Colonic mucosa (tissue), 4 donors: ENCODE measurements around the gene LHFPL2. TPM values are rescaled to one million over a fixed set of nuclear protein-coding genes. Genes with fewer than 3 reads are reported as not detected.

Source experiments
- DNase-seq: peaks from one replicate; pipeline ENCODE4 v3.0.0-alpha.2; 2020
- H3K27ac ChIP-seq: fragments of 200-600 bp; one replicate; pipeline ENCODE4 v1.8.0; 2021
- H3K27me3 ChIP-seq: fragments of 200-600 bp; one replicate; pipeline ENCODE4 v1.8.0; 2021
- H3K36me3 ChIP-seq: fragments of 200-600 bp; one replicate; pipeline ENCODE4 v1.8.0; 2021
- H3K4me1 ChIP-seq: fragments of 200-600 bp; one replicate; pipeline ENCODE4 v1.8.0; 2021; ENCODE audit warnings: mild to moderate bottlenecking
- H3K4me3 ChIP-seq: fragments of 200-600 bp; one replicate; pipeline ENCODE4 v1.8.0; 2021
- H3K9ac ChIP-seq, 2 donors: one replicate each; pipeline ENCODE4 v1.7.0; 2013; ENCODE audit warnings: control low read depth in 2 of 2, low read depth in 2 of 2, low read length in 2 of 2
- H3K9me3 ChIP-seq: fragments of 200-600 bp; one replicate; pipeline ENCODE4 v1.8.0; 2021
- intact Hi-C: fragments of 100-400 bp; cut with DNase I; formaldehyde crosslinking; loops from one replicate; pipeline ENCODE4 v1.14.1; 2022
- total RNA-seq, 2 donors: library from RNA; stranded (reverse); fragmentation: NEBNext Ultra II Directional in 1 of 2; extraction: Animal tissue kit (Norgen Biotek cat#: 25700) in 1 of 2; gene quantifications; one replicate each; pipeline ENCODE4 v1.2.1, GENCODE V29; 2021
- TF ChIP-seq, protein P1 (sequence below): fragments of 200-600 bp; IDR thresholded peaks from one replicate; pipeline ENCODE4 v1.8.0; 2022; ENCODE audit warnings: antibody characterized with exemption, mild to moderate bottlenecking
- donor health status: healthy.
- donor health status: DM: no; HTN: no; CAD: no.
- donor health status: DM: no; HTN: no; CAD: no.

The LHFPL2 gene
- total RNA-seq, 2 donors from 2014 or later = 35.5 to 39.2 TPM

DNA sequence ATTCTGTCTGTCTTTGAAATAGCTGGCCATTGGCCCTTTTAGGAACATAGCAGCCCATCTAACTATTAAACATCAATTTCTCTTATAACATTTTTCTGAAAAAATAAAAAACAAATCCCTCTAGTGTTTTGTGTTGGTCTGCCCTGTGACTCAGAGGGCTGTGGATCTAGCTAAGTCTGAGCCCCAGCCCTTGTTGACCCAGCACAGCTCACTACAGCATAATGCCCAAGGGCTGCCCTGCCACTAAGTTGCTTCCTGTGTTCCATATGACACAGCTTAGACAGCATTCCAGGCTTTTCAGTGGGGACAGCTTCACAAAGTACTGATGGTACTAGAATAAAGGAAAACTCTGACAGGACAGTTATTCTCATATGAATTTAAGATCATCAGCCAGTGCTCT, 152.2 kb downstream of the LHFPL2 start:
- H3K27me3 ChIP-seq = no peaks in the 10 kb centered on the region
- no peaks in the 10 kb centered on the region for H3K36me3 ChIP-seq
- no peak overlapping the region for H3K9ac ChIP-seq
- H3K4me1 ChIP-seq = no peaks in the 10 kb centered on the region
- H3K4me3 ChIP-seq = no peak overlapping the region
- peak; percentile 5 for DNase-seq
- TF ChIP-seq, protein P1, sequence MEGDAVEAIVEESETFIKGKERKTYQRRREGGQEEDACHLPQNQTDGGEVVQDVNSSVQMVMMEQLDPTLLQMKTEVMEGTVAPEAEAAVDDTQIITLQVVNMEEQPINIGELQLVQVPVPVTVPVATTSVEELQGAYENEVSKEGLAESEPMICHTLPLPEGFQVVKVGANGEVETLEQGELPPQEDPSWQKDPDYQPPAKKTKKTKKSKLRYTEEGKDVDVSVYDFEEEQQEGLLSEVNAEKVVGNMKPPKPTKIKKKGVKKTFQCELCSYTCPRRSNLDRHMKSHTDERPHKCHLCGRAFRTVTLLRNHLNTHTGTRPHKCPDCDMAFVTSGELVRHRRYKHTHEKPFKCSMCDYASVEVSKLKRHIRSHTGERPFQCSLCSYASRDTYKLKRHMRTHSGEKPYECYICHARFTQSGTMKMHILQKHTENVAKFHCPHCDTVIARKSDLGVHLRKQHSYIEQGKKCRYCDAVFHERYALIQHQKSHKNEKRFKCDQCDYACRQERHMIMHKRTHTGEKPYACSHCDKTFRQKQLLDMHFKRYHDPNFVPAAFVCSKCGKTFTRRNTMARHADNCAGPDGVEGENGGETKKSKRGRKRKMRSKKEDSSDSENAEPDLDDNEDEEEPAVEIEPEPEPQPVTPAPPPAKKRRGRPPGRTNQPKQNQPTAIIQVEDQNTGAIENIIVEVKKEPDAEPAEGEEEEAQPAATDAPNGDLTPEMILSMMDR = no peak
- H3K27ac ChIP-seq = no peak overlapping the region
- H3K9me3 ChIP-seq = no peaks in the 10 kb centered on the region
- intact Hi-C loops = no loop called here

DNA sequence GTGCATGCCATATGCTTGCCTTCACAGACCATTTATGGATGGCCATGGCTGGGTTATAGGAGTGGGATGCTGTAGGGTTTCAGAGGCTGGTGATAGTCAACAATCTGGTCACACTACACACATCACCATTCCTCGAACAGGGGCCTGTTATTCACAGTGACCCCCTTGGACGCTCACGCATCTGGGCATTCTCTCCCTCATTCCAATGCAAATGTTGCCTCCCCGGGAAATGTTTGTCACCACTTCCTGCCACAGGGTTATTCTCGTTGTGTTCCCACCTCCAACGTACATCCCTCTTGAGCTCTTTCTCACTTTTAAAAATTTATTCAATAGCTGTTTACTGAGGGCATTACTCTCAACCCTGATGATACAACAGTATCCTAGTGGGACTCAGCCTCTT, 152.8 kb downstream of the LHFPL2 start:
- H3K4me1 ChIP-seq = no peaks in the 10 kb centered on the region
- H3K4me3 ChIP-seq = no peak overlapping the region
- DNase-seq = peak; percentile 11
- intact Hi-C loops = no loop called here
- H3K9ac ChIP-seq = no peak overlapping the region
- no peak overlapping the region for H3K27ac ChIP-seq
- no peaks in the 10 kb centered on the region for H3K9me3 ChIP-seq
- TF ChIP-seq, protein P1 = no peak
- no peaks in the 10 kb centered on the region for H3K36me3 ChIP-seq
- no peaks in the 10 kb centered on the region for H3K27me3 ChIP-seq

DNA sequence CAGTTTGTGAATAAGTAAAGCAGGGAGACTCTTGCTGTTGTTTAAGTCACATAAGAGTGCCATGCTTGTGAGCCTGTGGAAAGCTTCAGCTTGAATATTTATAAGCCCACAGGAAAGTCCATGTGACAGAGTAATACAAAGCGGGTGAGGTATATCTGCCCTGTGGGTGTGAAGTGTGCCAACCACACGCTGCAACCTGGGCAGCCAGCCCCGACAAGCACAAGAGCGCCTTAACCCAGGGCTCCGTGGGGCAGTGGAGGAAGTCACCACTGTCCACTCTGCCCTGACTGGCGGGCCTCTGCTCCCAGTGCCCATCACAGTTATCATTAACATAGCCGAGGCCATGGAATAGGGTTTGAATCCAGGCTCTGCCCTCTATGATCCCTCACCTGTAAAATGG, 155.9 kb downstream of the LHFPL2 start:
- TF ChIP-seq, protein P1 = no peak
- Histone ChIP-seq H3K4me1 (no peaks in the 10 kb centered on the region), H3K36me3 (no peaks in the 10 kb centered on the region), H3K27ac (no peak overlapping the region), H3K9ac (no peak overlapping the region), H3K9me3 (no peaks in the 10 kb centered on the region), H3K4me3 (no peak overlapping the region), H3K27me3 (no peaks in the 10 kb centered on the region)
- intact Hi-C loops = no loop called here
- peak; percentile 7 for DNase-seq

DNA sequence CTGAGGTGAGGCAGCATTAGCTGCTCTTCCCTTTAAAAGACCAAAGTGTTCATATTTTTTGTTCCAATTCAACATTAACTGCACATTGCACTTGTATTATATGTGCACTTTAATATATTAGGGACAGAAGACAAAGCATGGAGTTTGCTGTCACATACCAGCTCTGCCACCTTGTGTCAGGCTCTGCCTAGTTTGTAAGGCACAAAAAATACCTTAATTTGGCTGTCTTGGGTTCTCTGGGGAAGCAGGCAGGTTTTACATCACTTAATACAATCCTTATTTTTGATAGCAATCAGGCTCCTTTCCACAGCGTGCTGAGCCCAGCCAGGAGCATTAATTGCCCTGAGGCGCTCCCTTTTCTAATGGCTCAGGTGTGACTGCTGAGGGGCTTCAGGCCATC, 156.3 kb downstream of the LHFPL2 start:
- Histone ChIP-seq H3K9ac (no peak overlapping the region), H3K27me3 (no peaks in the 10 kb centered on the region), H3K27ac (no peak overlapping the region), H3K4me1 (no peaks in the 10 kb centered on the region), H3K36me3 (no peaks in the 10 kb centered on the region), H3K4me3 (no peak overlapping the region), H3K9me3 (no peaks in the 10 kb centered on the region)
- TF ChIP-seq, protein P1 = no peak
- intact Hi-C loops = no loop called here
- DNase-seq = no peak

DNA sequence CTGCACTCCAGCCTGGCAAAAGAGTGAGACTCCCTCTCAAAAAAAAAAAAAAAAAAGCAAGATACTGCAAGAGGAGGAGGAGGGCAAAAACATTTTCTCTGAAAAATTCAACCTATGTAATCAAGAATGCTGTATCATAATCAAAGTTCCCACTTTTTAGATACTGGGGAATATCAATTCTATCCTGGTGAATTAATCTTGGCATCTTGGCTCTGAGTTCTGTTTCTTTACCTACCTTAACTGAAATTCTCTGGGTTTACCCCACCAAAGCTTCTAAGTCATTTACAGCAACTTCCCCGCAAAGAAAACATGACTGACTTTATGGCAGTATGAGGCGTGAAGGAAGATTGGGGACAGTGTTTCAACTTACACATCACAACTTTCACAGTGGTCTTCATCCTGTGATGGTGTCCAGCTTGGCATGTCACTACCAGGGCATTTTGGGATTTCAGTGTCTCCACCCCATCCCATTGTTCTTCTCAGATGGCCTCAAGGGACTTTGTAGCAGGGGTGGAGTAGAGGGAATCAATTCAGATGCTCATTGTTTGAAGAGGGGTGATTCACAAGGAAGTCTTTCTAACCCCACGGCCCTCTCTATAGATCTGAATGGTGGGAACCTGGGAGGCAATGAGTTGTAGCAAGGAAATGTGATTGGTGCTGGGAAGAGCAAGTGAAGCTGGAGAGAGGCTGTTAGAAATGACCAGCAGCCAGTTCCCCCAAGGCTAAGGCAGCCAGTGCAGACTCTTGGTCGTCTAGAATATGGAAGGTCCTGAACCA, 157.7 kb downstream of the LHFPL2 start:
- intact Hi-C loops = no loop called here

More for the DNA sequence above, 157.7 kb downstream of the LHFPL2 start:
- Histone ChIP-seq H3K27ac (no peak overlapping the region), H3K4me3 (no peak overlapping the region), H3K4me1 (no peaks in the 10 kb centered on the region), H3K9me3 (no peaks in the 10 kb centered on the region), H3K27me3 (no peaks in the 10 kb centered on the region), H3K36me3 (no peaks in the 10 kb centered on the region), H3K9ac (no peak overlapping the region)
- DNase-seq = no peak
- TF ChIP-seq, protein P1 = no peak
